Endodermal cell (in vitro differentiated cells): ENCODE results near the gene EIF4A2. TPM values are rescaled to one million over a fixed set of nuclear protein-coding genes. Genes with fewer than 3 reads are reported as not detected.

Experiments
- DNase-seq: peaks from one replicate; pipeline ENCODE4 v3.0.0-alpha.2; 2017
- H3K27ac ChIP-seq: 2 replicates; pipeline ENCODE4 v1.5.1; 2013; ENCODE audit warnings: mild to moderate bottlenecking, low read depth, low read length, moderate library complexity
- H3K27me3 ChIP-seq: 2 replicates; pipeline ENCODE4 v1.6.1; 2013; ENCODE audit warnings: mild to moderate bottlenecking, low read length, moderate library complexity; ENCODE audit not compliant: insufficient read depth, control insufficient read depth, poor library complexity, severe bottlenecking
- H3K36me3 ChIP-seq: 2 replicates; pipeline ENCODE4 v1.7.0; 2013; ENCODE audit warnings: mild to moderate bottlenecking, low read length, moderate library complexity; ENCODE audit not compliant: control insufficient read depth, insufficient read depth
- H3K4me1 ChIP-seq: one replicate; pipeline ENCODE4 v1.7.0; 2013; ENCODE audit warnings: low read length; ENCODE audit not compliant: control insufficient read depth, insufficient read depth
- H3K4me3 ChIP-seq: 2 replicates; pipeline ENCODE4 v1.5.1; 2013; ENCODE audit warnings: mild to moderate bottlenecking, low read length, moderate library complexity
- H3K9ac ChIP-seq: 2 replicates; pipeline ENCODE4 v1.6.1; 2013; ENCODE audit warnings: mild to moderate bottlenecking, low read length, moderate library complexity; ENCODE audit not compliant: poor library complexity, severe bottlenecking; ENCODE audit errors: extremely low read depth
- H3K9me3 ChIP-seq: 2 replicates; pipeline ENCODE4 v1.6.1; 2013; ENCODE audit warnings: mild to moderate bottlenecking, low read length, moderate library complexity; ENCODE audit not compliant: control insufficient read depth
- H3K27ac Mint-ChIP-seq: 2 replicates; pipeline ENCODE4 v1.8.0; 2020; ENCODE audit warnings: mixed read lengths
- H3K27me3 Mint-ChIP-seq: 2 replicates; pipeline ENCODE4 v1.8.0; 2021; ENCODE audit warnings: mild to moderate bottlenecking, mixed read lengths; ENCODE audit not compliant: insufficient read depth
- H3K36me3 Mint-ChIP-seq: 2 replicates; pipeline ENCODE4 v1.8.0; 2020; ENCODE audit warnings: low read depth, mixed read lengths
- H3K4me1 Mint-ChIP-seq: 2 replicates; pipeline ENCODE4 v1.8.0; 2020; ENCODE audit warnings: mixed read lengths
- H3K4me3 Mint-ChIP-seq: 2 replicates; pipeline ENCODE4 v1.8.0; 2020; ENCODE audit warnings: mild to moderate bottlenecking, moderate library complexity, mixed read lengths
- H3K9me3 Mint-ChIP-seq: 2 replicates; pipeline ENCODE4 v1.8.0; 2020; ENCODE audit warnings: mild to moderate bottlenecking, mixed read lengths
- WGBS, 2 experiments: methylation state at CpG; one replicate each; pipeline versions ENCODE4 v1.1.5 to v1.1.7; 2013; ENCODE audit warnings: missing lambda C conversion rate in 2 of 2, mixed read lengths in 1 of 2; ENCODE audit not compliant: insufficient coverage in 1 of 2, insufficient read length in 1 of 2; 5-methylcytosine and 5-hydroxymethylcytosine counted together
- total RNA-seq, 2 donors: library from RNA; stranded (reverse); fragmentation: NEBNext Ultra II Directional in 1 of 2; extraction: Animal tissue kit (Norgen Biotek cat#: 25700) in 1 of 2; gene quantifications; 2 replicates in 1 of 2; 3 replicates in 1 of 2; pipeline ENCODE4 v1.2.1, GENCODE V29; 2021
- TF ChIP-seq, protein P1 (sequence below): fragments of 200-600 bp; sonication (generic); conservative IDR thresholded peaks from 2 replicates; pipeline ENCODE4 v1.5.0; 2021; ENCODE audit warnings: antibody characterized with exemption, mild to moderate bottlenecking

EIF4A2 gene
- total RNA-seq, 2 donors from 2014 or later = 329 TPM

DNA sequence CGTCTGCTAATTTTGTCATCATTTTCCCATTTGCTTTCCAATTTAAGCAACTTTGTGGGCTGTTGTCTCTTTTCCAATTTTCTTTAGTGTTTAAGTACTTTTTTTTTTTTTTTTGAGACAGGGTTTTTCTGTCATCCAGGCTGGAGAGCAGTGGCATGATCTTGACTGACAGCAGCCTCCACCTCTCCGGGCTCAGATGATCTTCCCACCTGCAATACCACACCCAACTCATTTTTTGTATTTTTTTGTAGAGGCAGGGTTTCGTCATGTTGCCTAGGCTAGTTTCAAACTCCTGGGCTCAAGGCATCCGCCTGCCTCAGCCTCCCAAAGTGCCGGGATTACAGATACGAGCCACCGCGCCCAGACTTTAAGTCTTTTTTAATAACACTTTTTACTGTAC lies 26.2 kb upstream of the EIF4A2 start:
- peaks cover 11% of the 10 kb centered on the region for H3K4me1 Mint-ChIP-seq
- H3K27ac ChIP-seq = no peak overlapping the region
- no peaks in the 10 kb centered on the region for H3K36me3 Mint-ChIP-seq
- no peak overlapping the region for H3K9ac ChIP-seq
- H3K27ac Mint-ChIP-seq = no peak overlapping the region
- TF ChIP-seq, protein P1, sequence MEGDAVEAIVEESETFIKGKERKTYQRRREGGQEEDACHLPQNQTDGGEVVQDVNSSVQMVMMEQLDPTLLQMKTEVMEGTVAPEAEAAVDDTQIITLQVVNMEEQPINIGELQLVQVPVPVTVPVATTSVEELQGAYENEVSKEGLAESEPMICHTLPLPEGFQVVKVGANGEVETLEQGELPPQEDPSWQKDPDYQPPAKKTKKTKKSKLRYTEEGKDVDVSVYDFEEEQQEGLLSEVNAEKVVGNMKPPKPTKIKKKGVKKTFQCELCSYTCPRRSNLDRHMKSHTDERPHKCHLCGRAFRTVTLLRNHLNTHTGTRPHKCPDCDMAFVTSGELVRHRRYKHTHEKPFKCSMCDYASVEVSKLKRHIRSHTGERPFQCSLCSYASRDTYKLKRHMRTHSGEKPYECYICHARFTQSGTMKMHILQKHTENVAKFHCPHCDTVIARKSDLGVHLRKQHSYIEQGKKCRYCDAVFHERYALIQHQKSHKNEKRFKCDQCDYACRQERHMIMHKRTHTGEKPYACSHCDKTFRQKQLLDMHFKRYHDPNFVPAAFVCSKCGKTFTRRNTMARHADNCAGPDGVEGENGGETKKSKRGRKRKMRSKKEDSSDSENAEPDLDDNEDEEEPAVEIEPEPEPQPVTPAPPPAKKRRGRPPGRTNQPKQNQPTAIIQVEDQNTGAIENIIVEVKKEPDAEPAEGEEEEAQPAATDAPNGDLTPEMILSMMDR = no peak
- DNase-seq = no peak
- H3K4me3 Mint-ChIP-seq = no peak overlapping the region
- peaks cover 59% of the 10 kb centered on the region for H3K27me3 ChIP-seq
- H3K9me3 Mint-ChIP-seq = no peaks in the 10 kb centered on the region
- no peaks in the 10 kb centered on the region for H3K36me3 ChIP-seq
- H3K4me1 ChIP-seq = no peaks in the 10 kb centered on the region
- WGBS, 2 experiments = 90 to 93% methylated on average over 2 to 8 of the region's 8 CpGs
- peaks cover 88% of the 10 kb centered on the region for H3K27me3 Mint-ChIP-seq
- no peaks in the 10 kb centered on the region for H3K9me3 ChIP-seq
- H3K4me3 ChIP-seq = no peak overlapping the region

DNA sequence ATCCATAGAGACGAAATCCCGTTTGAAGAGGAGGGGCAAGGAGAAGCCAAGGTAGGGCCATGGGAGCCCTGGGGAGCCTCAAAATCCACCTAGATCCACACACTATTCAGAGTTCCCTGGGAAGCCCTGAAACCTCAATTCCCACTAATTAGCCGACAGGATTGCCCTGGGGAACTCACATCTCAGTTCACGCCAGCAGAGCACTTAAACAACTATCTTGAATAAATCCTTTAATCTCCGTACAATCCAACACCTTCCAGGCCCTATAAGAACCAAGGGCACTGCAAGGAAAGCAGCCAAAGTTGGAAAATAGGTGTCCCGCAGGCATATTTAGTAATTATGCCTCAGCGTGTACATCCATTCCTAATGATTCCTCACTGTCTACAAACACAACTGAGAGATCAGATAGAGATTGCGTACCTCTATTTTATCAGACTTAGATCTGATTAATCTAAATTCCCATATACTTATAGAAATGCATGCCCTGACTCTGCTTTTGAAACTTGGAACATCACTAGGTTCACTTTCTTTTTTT lies 25.6 kb upstream of the EIF4A2 start:
- H3K36me3 ChIP-seq = no peaks in the 10 kb centered on the region
- H3K27me3 ChIP-seq = peaks cover 59% of the 10 kb centered on the region
- WGBS, 2 experiments = 76 to 84% methylated on average over 5 to 8 of the region's 8 CpGs
- H3K4me3 Mint-ChIP-seq = no peak overlapping the region
- no peaks in the 10 kb centered on the region for H3K36me3 Mint-ChIP-seq
- no peak overlapping the region for H3K4me3 ChIP-seq
- peaks cover 92% of the 10 kb centered on the region for H3K27me3 Mint-ChIP-seq
- H3K4me1 ChIP-seq = no peaks in the 10 kb centered on the region
- no peak overlapping the region for H3K27ac ChIP-seq
- H3K9me3 ChIP-seq = no peaks in the 10 kb centered on the region
- TF ChIP-seq, protein P1 = no peak
- no peaks in the 10 kb centered on the region for H3K9me3 Mint-ChIP-seq
- no peak for DNase-seq
- H3K4me1 Mint-ChIP-seq = peaks cover 11% of the 10 kb centered on the region
- H3K9ac ChIP-seq = no peak overlapping the region
- H3K27ac Mint-ChIP-seq = no peak overlapping the region

DNA sequence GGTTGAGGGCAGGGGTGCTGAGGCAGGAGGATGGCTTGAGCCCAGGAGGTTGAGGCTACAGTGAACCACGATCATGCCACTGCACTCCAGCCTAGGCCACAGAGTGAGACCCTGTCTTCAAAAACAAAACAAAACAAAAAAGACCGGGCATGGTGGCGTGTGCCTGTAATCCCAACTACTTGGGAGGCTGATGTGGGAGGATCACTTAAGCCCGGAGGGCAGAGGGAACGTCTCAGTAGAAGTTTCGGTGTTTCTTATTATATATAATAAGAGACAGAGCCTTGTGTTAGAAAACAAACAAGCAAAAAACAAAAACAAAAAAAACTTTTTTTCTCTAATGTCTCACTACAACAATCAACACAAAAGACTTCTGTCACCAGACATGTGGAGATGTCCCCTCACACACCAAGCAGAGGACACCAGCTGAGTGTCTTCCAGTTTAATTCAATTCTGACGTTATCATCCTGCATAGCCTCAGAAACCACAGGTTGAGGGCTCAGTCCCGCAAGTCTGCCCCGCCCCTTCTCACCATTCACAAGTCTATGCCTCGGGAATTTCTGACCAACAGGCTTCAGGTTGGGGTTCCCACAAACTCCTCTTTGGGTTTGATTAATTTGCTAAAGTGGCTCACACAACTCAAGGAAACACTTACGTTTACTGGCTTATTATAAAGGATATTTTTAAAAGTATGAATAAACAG lies 24.0 kb upstream of the EIF4A2 start:
- Histone ChIP-seq H3K27me3 (peaks cover 53% of the 10 kb centered on the region), H3K9me3 (no peaks in the 10 kb centered on the region), H3K36me3 (no peaks in the 10 kb centered on the region), H3K4me3 (no peak overlapping the region), H3K9ac (no peak overlapping the region), H3K27ac (no peak overlapping the region), H3K4me1 (no peaks in the 10 kb centered on the region)
- H3K27me3 Mint-ChIP-seq = peaks cover 91% of the 10 kb centered on the region
- H3K4me3 Mint-ChIP-seq = no peak overlapping the region
- DNase-seq = peak; percentile 75
- H3K27ac Mint-ChIP-seq = no peak overlapping the region
- whole genome bisulfite sequencing, 2 experiments = 90 to 100% methylated on average over 1 to 10 of the region's 11 CpGs
- peaks cover 11% of the 10 kb centered on the region for H3K4me1 Mint-ChIP-seq
- H3K36me3 Mint-ChIP-seq = no peaks in the 10 kb centered on the region
- H3K9me3 Mint-ChIP-seq = no peaks in the 10 kb centered on the region
- TF ChIP-seq, protein P1 = no peak
